Neural crest cell (in vitro differentiated cells): Measurements from ENCODE around the gene AUTS2. TPM values are rescaled to one million over a fixed set of nuclear protein-coding genes. Genes with fewer than 3 reads are reported as not detected.

Experiments used
- DNase-seq: peaks from one replicate; pipeline ENCODE4 v3.0.0; 2021; ENCODE audit warnings: low read depth, mixed read lengths, low spot score
- H3K27ac Mint-ChIP-seq: one replicate; pipeline ENCODE4 v1.8.0; 2021; ENCODE audit warnings: mild to moderate bottlenecking, mixed read lengths; ENCODE audit not compliant: unreplicated experiment
- H3K27me3 Mint-ChIP-seq: 2 replicates; pipeline ENCODE4 v1.8.0; 2021; ENCODE audit warnings: low read depth, mild to moderate bottlenecking, mixed read lengths
- H3K36me3 Mint-ChIP-seq: 2 replicates; pipeline ENCODE4 v1.8.0; 2021; ENCODE audit warnings: low read depth, mild to moderate bottlenecking, mixed read lengths
- H3K4me1 Mint-ChIP-seq: 2 replicates; pipeline ENCODE4 v1.8.0; 2021; ENCODE audit warnings: mixed read lengths
- H3K4me3 Mint-ChIP-seq: one replicate; pipeline ENCODE4 v1.8.0; 2021; ENCODE audit warnings: mild to moderate bottlenecking, mixed read lengths
- H3K9me3 Mint-ChIP-seq: 2 replicates; pipeline ENCODE4 v1.8.0; 2021; ENCODE audit warnings: mixed read lengths
- total RNA-seq: library from RNA; stranded (reverse); gene quantifications from 2 replicates; pipeline ENCODE4 v1.2.1, GENCODE V29; 2021
- TF ChIP-seq, protein P1 (sequence below): fragments of 200-600 bp; sonication (generic); conservative IDR thresholded peaks from 2 replicates; pipeline ENCODE4 v1.5.0; 2021; ENCODE audit warnings: antibody characterized with exemption, mild to moderate bottlenecking

Gene AUTS2
- total RNA-seq, 1 donor from 2014 or later, result 152 TPM

DNA sequence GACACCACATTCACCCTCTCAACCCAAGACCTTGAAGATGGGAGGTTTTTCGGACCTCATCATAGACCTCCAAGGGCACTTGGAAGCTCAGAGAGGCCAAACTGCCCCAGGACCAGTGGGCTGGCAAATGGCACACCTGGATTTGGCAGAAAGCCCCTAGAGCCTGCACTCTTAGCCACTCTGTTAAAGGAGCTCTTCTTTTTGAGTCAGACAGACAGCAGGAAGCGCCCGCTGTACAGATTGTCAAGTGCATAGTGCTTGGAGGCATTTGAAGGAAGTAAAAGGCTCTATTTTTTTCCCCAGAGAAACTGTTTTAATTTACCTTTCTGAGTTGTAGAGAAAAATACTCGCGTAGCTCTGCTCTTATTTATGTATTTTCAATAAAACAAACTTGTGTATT is 1125.1 kb downstream of the AUTS2 start:
- Mint-ChIP-seq H3K4me1 (peaks cover 69% of the 10 kb centered on the region), H3K27ac (no peak overlapping the region), H3K27me3 (no peaks in the 10 kb centered on the region), H3K4me3 (no peak overlapping the region), H3K36me3 (peaks cover 7% of the 10 kb centered on the region), H3K9me3 (no peaks in the 10 kb centered on the region)
- TF ChIP-seq, protein P1, sequence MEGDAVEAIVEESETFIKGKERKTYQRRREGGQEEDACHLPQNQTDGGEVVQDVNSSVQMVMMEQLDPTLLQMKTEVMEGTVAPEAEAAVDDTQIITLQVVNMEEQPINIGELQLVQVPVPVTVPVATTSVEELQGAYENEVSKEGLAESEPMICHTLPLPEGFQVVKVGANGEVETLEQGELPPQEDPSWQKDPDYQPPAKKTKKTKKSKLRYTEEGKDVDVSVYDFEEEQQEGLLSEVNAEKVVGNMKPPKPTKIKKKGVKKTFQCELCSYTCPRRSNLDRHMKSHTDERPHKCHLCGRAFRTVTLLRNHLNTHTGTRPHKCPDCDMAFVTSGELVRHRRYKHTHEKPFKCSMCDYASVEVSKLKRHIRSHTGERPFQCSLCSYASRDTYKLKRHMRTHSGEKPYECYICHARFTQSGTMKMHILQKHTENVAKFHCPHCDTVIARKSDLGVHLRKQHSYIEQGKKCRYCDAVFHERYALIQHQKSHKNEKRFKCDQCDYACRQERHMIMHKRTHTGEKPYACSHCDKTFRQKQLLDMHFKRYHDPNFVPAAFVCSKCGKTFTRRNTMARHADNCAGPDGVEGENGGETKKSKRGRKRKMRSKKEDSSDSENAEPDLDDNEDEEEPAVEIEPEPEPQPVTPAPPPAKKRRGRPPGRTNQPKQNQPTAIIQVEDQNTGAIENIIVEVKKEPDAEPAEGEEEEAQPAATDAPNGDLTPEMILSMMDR, result no peak
- no peak for DNase-seq

DNA sequence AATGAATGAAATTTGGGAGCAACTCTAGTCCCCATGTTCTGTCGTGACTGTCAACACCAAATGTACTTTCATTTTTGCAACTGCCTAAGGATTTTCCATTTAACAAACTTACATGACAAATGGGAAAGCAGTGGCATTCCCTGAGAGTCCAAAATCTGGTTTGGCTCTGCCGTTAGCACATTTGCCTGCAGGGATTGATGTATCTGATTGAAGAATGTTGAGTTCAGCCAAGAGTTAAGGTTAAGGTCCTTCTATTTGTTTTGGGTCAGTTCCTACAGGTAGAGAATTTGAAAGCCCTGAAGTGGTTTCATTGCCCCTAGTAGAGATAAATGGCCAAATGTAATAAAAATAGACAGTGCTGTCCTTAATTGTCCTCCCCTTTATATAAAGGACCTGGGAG is 1127.2 kb downstream of the AUTS2 start:
- Mint-ChIP-seq H3K9me3 (peaks cover 3% of the 10 kb centered on the region), H3K36me3 (peaks cover 11% of the 10 kb centered on the region), H3K4me1 (peaks cover 66% of the 10 kb centered on the region), H3K27ac (no peak overlapping the region), H3K4me3 (no peak overlapping the region), H3K27me3 (no peaks in the 10 kb centered on the region)
- TF ChIP-seq, protein P1, result no peak
- DNase-seq, result no peak

DNA sequence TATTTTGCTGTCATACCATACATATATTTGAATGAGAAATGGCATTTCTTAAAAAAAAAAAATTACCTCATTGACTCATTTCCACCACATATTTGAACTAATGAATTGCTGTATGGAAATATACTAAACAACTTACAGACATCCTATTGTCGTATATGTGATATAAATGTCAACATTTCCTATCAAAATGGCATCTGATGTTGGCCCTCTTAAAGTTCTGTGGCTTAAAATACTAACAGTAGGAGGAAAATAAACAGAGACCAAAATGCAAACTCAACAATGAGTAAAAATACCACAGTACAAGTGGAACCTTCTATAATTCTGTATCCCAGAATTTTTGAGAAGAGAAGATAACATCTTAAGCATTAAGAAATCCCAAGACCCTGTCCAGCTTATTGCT is 1128.0 kb downstream of the AUTS2 start:
- H3K4me1 Mint-ChIP-seq, result peaks cover 64% of the 10 kb centered on the region

DNA sequence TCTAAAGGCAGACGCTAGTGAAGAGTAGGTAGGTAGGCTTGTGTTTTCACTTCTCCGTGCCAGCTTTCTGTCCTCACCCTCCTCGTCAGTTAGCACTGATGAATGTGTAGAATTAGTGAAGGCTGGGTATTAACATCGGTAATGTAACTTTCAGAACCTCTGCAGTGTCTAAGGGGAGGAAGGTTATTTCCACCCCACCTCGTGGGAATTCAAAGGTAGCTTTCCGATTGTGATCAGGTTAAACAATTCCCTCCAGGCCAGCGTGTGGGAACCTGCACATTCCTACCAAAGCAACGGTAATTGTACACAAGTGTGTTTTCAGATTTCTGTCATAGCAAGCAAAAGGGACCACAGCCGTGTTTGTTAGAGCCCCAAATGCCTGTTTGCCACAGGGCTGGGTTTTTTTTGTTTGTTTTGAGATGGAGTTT is 1128.7 kb downstream of the AUTS2 start:
- Mint-ChIP-seq H3K9me3 (peaks cover 4% of the 10 kb centered on the region), H3K4me3 (no peak overlapping the region), H3K4me1 (peaks cover 63% of the 10 kb centered on the region), H3K36me3 (peaks cover 20% of the 10 kb centered on the region), H3K27ac (peak overlapping the region; percentile 15), H3K27me3 (no peaks in the 10 kb centered on the region)
- TF ChIP-seq, protein P1, result no peak
- DNase-seq, result no peak

More for the DNA sequence above, 1128.0 kb downstream of the AUTS2 start:
- TF ChIP-seq, protein P1, result no peak
- Mint-ChIP-seq H3K4me3 (no peak overlapping the region), H3K9me3 (peaks cover 4% of the 10 kb centered on the region), H3K27me3 (no peaks in the 10 kb centered on the region), H3K36me3 (peaks cover 16% of the 10 kb centered on the region), H3K27ac (no peak overlapping the region)
- DNase-seq, result no peak

DNA sequence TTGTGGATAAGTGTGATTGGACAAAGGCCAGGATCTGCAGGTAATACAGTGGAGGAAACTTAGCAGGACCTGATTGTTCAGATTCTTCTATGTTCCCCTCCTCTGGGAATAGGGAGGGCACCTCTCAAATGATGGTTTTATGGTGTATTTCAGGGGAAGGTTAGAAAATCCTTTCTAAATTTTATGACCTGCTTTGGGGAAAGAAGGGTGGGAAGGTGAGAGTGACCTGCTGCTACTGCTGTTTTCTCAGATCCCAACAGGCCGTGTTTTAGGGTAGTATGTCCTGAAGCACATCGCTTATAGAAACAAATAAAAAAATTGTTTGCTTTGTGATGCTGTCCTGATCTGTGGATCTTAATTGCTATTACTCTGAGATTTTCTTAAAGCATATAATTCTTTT is 1129.6 kb downstream of the AUTS2 start:
- peaks cover 58% of the 10 kb centered on the region for H3K4me1 Mint-ChIP-seq
- H3K27ac Mint-ChIP-seq, result no peak overlapping the region
- H3K36me3 Mint-ChIP-seq, result peaks cover 24% of the 10 kb centered on the region
- no peak overlapping the region for H3K4me3 Mint-ChIP-seq
- peaks cover 4% of the 10 kb centered on the region for H3K9me3 Mint-ChIP-seq
- TF ChIP-seq, protein P1, result no peak
- H3K27me3 Mint-ChIP-seq, result no peaks in the 10 kb centered on the region
- no peak for DNase-seq
